B cell (primary cell): ENCODE results near the gene HOXA2. TPM values are rescaled to one million over a fixed set of nuclear protein-coding genes. Genes with fewer than 3 reads are reported as not detected.

ENCODE experiments used
- ATAC-seq: fragments of 200-7000 bp; cut with Tn5 transposase; one replicate; pipeline ENCODE4 v1.10.0; 2021; ENCODE audit warnings: low read depth, mild to moderate bottlenecking, moderate number of reproducible peaks, moderate library complexity
- CTCF ChIA-PET: fragments of 350-600 bp; sonication (Branson Sonifier 250); formaldehyde crosslinking; loops from one replicate; lab custom pipeline; 2021; ENCODE audit warnings: antibody characterized with exemption, inconsistent platforms; lab: Charles Lee
- POLR2A ChIA-PET: fragments of 350-600 bp; sonication (Branson Sonifier 250); formaldehyde crosslinking; loops from one replicate; lab custom pipeline; 2021; ENCODE audit warnings: antibody characterized with exemption; lab: Charles Lee
- DNase-seq: peaks from one replicate; pipeline ENCODE4 v3.0.0; 2013
- H2AFZ ChIP-seq: 2 replicates; pipeline ENCODE4 v1.6.1; 2012; ENCODE audit warnings: mild to moderate bottlenecking, low read depth, low read length; ENCODE audit not compliant: insufficient read depth, poor library complexity, severe bottlenecking
- H3K27ac ChIP-seq, 2 donors: 1 replicate in 1 of 2; 2 replicates in 1 of 2; pipeline ENCODE4 v1.5.1; 2012 to 2013; ENCODE audit warnings: low read length in 2 of 2, mild to moderate bottlenecking in 2 of 2, moderate library complexity in 1 of 2
- H3K27me3 ChIP-seq, 4 experiments: fragments of 200-600 bp in 1 of 4; sonication (generic) in 1 of 4; replicated peaks in 1 of 4; 1 replicate in 2 of 4; 2 replicates in 2 of 4; pipeline versions ENCODE4 v1.6.1 to v1.7.0; 2013 to 2016; ENCODE audit warnings: low read length in 3 of 4, mild to moderate bottlenecking in 2 of 4, mixed read lengths in 1 of 4, moderate library complexity in 1 of 4; ENCODE audit not compliant: insufficient read depth in 4 of 4, control insufficient read depth in 3 of 4; ENCODE audit errors: control extremely low read depth in 1 of 4
- H3K36me3 ChIP-seq, 2 experiments: replicated peaks in 1 of 2; 1 replicate in 1 of 2; 2 replicates in 1 of 2; pipeline versions ENCODE4 v1.6.1 to v1.7.1; 2013; ENCODE audit warnings: low read length in 1 of 2; ENCODE audit not compliant: insufficient read depth in 2 of 2, control insufficient read depth in 1 of 2; ENCODE audit errors: control extremely low read depth in 1 of 2, extremely low read depth in 1 of 2
- H3K4me1 ChIP-seq, 2 donors: fragments of 200-600 bp in 1 of 2; sonication (generic) in 1 of 2; 1 replicate in 1 of 2; 2 replicates in 1 of 2; pipeline versions ENCODE4 v1.5.1 to v1.6.1; 2013 to 2017; ENCODE audit warnings: low read length in 2 of 2; ENCODE audit not compliant: control insufficient read depth in 2 of 2, insufficient read depth in 2 of 2
- H3K4me2 ChIP-seq: replicated peaks from 2 replicates; pipeline ENCODE3; 2012; ENCODE audit warnings: mild to moderate bottlenecking, low read depth, low read length; ENCODE audit not compliant: poor library complexity, severe bottlenecking
- H3K4me3 ChIP-seq, 5 experiments: fragments of 200-600 bp in 1 of 5; sonication (generic) in 1 of 5; 1 replicate in 3 of 5; 2 replicates in 2 of 5; pipeline versions ENCODE4 v1.5.1 to v1.7.0; 2011 to 2016; ENCODE audit warnings: low read length in 4 of 5, mild to moderate bottlenecking in 4 of 5, low read depth in 2 of 5, control low read depth in 1 of 5, moderate library complexity in 1 of 5; ENCODE audit not compliant: insufficient read depth in 1 of 5; ENCODE audit errors: control extremely low read depth in 1 of 5, extremely low read depth in 1 of 5
- H3K79me2 ChIP-seq: fragments of 200-600 bp; sonication (generic); one replicate; pipeline ENCODE4 v1.6.0; 2016; ENCODE audit warnings: low read length; ENCODE audit not compliant: control insufficient read depth, insufficient read depth
- H3K9ac ChIP-seq: fragments of 200-600 bp; sonication (generic); 2 replicates; pipeline ENCODE4 v1.6.1; 2017; ENCODE audit warnings: mild to moderate bottlenecking, low read length, moderate library complexity
- H3K9me3 ChIP-seq, 3 donors: one replicate each; pipeline versions ENCODE4 v1.6.1 to v1.7.1; 2013; ENCODE audit warnings: low read length in 2 of 3; ENCODE audit not compliant: control insufficient read depth in 2 of 3, insufficient read depth in 1 of 3; ENCODE audit errors: control extremely low read depth in 1 of 3
- H4K20me1 ChIP-seq: 2 replicates; pipeline ENCODE4 v1.6.0; 2012; ENCODE audit warnings: mild to moderate bottlenecking, low read length; ENCODE audit not compliant: insufficient read depth, control insufficient read depth, poor library complexity, severe bottlenecking
- H3K27ac Mint-ChIP-seq: one replicate; pipeline ENCODE4 v1.8.0; 2021; ENCODE audit warnings: mixed read lengths
- H3K27me3 Mint-ChIP-seq: one replicate; pipeline ENCODE4 v1.8.0; 2021; ENCODE audit warnings: mixed read lengths
- H3K4me1 Mint-ChIP-seq: one replicate; pipeline ENCODE4 v1.8.0; 2021; ENCODE audit warnings: mixed read lengths
- H3K4me3 Mint-ChIP-seq: one replicate; pipeline ENCODE4 v1.8.0; 2021; ENCODE audit warnings: mixed read lengths
- H3K9me3 Mint-ChIP-seq: one replicate; pipeline ENCODE4 v1.8.0; 2022; ENCODE audit warnings: mixed read lengths; ENCODE audit not compliant: insufficient read depth
- CTCF ChIP-seq: fragments of 200-600 bp; IDR thresholded peaks from one replicate; pipeline ENCODE4 v1.8.0; 2022; ENCODE audit warnings: antibody characterized with exemption, mild to moderate bottlenecking
- EZH2 ChIP-seq: IDR thresholded peaks from 2 replicates; pipeline ENCODE4 v1.6.1; 2012; ENCODE audit warnings: borderline replicate concordance, low read depth, mild to moderate bottlenecking, moderate library complexity, low read length; ENCODE audit not compliant: insufficient read depth, poor library complexity, severe bottlenecking
- WGBS: methylation state at CpG from one replicate; pipeline ENCODE4 v1.1.5; 2013; ENCODE audit warnings: missing lambda C conversion rate; ENCODE audit not compliant: insufficient coverage; 5-methylcytosine and 5-hydroxymethylcytosine counted together
- intact Hi-C: fragments of 100-400 bp; cut with micrococcal nuclease; formaldehyde crosslinking; loops from one replicate; pipeline ENCODE4 v1.10.0; 2022
- polyA plus RNA-seq: library from polyadenylated mRNA; depleted of rRNA; stranded (reverse); fragments of >200 nt; gene quantifications from 2 replicates; pipeline ENCODE4 v1.2.3, GENCODE V29; 2012
- total RNA-seq, 2 donors: library from RNA; stranded (reverse); fragments of 120-200 nt in 1 of 2; gene quantifications; 1 replicate in 1 of 2; 2 replicates in 1 of 2; pipeline versions ENCODE4 v1.2.3 to v1.2.4, GENCODE V29; 2013 to 2022

The HOXA2 gene
- total and polyA plus RNA-seq, 2 donors (not counting 1 experiment from before 2014, with no cell fraction given) = not detected

- Histone ChIP-seq H4K20me1 (no peaks in the 10 kb centered on the region), H3K27me3 (peaks cover 0 to 24% (median 10%) of the 10 kb centered on the region in 4 experiments), H3K9me3 (peaks cover 0 to 13% (median 0%) of the 10 kb centered on the region in 3 donors), H3K27ac (peak overlapping the region in 1 of 2 donors; percentile 54), H3K36me3 (no peaks in the 10 kb centered on the region), H3K4me1 (no peaks in the 10 kb centered on the region), H3K9ac (peak overlapping the region; percentile 71), H3K4me2 (peak overlapping the region; percentile 74), H2AFZ (peak overlapping the region; percentile 83), H3K79me2 (no peaks in the 10 kb centered on the region), H3K4me3 (peak overlapping the region; percentile 48 to 72 (median 58))
- Mint-ChIP-seq H3K4me1 (no peaks in the 10 kb centered on the region), H3K9me3 (peaks cover 2% of the 10 kb centered on the region), H3K27ac (no peak overlapping the region), H3K4me3 (peak overlapping the region; percentile 80), H3K27me3 (peaks cover 66% of the 10 kb centered on the region)
- TF ChIP-seq EZH2 (no peak), CTCF (no peak)
- DNase-seq (no peak), ATAC-seq (no peak)
- ChIA-PET POLR2A (no interaction called here), CTCF (interaction anchor here (0.9 to 1.3 kb wide), 4 partner anchors 12 to 29 kb away, joined by 3 to 5 read pairs (median 4); partner anchors contain the start of gene HOXA5)
- 43% methylated on average over 4 of the region's 12 CpGs for WGBS
- intact Hi-C loops = loop anchor here (1.0 kb wide), 1 partner anchor 35 kb away; no protein-coding TSS in a partner anchor
Measured at GRCh38 chr7:27131390-27131819, 28.9 kb upstream of the HOXA2 start.
